ENCODE data around the gene LUC7L.

Gene LUC7L, protein sequence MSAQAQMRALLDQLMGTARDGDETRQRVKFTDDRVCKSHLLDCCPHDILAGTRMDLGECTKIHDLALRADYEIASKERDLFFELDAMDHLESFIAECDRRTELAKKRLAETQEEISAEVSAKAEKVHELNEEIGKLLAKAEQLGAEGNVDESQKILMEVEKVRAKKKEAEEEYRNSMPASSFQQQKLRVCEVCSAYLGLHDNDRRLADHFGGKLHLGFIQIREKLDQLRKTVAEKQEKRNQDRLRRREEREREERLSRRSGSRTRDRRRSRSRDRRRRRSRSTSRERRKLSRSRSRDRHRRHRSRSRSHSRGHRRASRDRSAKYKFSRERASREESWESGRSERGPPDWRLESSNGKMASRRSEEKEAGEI

DNA sequence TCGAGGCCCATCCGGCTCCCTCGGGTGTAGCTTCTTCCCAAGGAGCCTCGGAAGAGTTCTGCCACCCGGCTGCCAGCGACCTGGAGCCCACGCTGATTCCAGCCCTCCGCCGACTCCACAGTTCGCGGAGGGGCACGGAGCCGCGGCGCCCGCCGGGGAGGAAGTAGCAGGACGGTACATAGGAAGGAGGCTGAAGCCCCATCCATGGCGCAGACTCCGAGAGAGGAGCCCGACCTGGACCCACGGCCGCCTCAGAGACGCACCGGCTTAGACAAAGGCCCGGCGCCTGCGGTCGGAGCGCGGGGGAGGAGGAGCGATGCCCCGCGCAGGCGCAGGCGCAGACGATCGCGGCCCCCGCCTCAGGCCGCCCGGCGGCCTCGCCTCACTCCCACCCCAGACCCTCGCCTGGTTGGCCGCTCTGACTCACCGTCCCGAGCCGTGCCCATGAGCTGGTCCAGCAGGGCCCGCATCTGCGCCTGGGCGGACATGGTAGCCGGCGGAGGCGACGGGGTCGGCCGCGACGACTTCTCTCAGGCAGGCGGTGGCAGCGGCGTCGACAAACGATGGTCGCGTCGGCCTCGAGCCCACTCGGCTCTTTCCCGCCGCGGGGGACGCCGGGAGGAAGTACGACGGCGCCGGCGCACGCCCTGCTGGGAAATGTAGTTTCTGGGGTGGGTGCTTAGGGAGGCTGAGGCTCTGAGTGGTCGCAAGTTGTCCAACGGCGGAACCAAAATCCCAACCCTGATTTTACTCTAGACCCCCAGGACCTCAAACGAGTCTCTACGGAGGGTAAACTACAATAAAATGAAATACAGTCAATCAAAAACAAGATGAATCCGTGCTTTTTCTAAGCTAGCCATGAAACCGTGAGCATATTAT is at the start of gene LUC7L:
Gene LUC7L, minus strand, starts transcription at position 598 of the 879 bp plus-strand sequence. Its CDS starts 110 bp downstream, at position 488.
- peak; percentile 49 for DNase-seq (ENCODE audit: low read depth)
- TF ChIP-seq, protein P1, sequence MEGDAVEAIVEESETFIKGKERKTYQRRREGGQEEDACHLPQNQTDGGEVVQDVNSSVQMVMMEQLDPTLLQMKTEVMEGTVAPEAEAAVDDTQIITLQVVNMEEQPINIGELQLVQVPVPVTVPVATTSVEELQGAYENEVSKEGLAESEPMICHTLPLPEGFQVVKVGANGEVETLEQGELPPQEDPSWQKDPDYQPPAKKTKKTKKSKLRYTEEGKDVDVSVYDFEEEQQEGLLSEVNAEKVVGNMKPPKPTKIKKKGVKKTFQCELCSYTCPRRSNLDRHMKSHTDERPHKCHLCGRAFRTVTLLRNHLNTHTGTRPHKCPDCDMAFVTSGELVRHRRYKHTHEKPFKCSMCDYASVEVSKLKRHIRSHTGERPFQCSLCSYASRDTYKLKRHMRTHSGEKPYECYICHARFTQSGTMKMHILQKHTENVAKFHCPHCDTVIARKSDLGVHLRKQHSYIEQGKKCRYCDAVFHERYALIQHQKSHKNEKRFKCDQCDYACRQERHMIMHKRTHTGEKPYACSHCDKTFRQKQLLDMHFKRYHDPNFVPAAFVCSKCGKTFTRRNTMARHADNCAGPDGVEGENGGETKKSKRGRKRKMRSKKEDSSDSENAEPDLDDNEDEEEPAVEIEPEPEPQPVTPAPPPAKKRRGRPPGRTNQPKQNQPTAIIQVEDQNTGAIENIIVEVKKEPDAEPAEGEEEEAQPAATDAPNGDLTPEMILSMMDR (IDR thresholded peaks at IDR 0.05; ENCODE audit: low read depth, low read length, missing control alignments), result no peak
- H3K4me3 ChIP-seq (ENCODE audit: low read depth, low read length), result peak within 1 kb of the TSS; percentile 67

DNA sequence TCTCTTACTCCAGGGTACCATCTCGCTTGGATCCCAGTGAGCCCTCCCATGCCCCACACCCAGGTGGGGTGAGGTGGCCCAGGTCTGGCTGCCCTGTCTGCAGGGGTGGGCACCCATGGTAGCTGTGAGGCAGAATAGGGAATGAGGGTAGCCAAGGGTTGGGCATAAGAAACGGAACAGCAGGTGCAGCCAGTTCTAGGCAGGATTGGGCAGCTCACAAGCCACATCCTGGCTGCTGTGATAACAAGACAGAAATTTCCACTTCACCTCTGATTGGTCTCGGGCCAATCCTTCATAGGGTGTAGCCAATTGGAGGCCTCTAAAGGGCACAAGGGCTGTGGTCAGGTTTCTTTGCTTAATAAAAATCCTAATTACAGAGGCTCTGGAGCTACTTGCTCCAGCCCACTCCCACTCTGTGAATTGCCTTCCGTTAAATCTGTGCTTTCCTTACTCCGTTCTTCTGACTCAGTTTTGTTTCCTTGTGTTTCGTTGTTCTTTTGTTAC is 49.7 kb upstream of the LUC7L start:
- no peak for DNase-seq (ENCODE audit: low read depth)
- TF ChIP-seq, protein P1 (IDR thresholded peaks at IDR 0.05; ENCODE audit: low read depth, low read length, missing control alignments), result no peak
- no peak overlapping the region for H3K4me3 ChIP-seq (ENCODE audit: low read depth, low read length)

DNA sequence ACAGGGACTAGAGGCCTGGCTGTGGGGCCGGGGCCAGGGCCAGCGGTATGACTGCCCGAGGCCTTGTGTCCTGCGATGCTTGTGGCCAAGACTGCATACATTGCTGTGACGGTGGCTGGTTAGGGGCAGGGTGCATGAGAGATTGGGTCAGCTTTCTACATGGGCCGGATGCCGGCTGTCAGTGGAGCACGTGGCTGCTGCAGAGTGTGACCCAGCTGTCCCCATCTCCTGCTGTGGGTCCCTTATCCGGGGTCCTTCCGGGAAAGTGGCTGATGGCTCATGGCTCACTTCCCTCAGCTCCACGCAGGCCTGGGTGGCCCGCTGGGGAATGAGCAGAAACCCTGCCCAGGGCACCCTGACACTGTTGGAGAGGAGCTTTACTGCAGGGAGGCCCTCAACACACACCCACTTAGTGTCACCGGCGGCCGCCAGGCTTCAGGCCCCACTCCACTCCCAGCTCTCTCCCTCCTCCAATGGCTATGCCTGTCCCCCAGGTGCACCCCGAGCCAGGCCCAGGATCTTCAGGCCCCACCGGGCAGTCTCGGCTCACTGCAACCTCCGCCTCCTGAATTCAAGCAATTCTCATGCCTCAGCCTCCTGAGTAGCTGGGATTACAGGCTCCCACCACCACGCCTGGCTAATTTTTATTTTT is 47.3 kb upstream of the LUC7L start:
- DNase-seq (ENCODE audit: low read depth), result no peak
- TF ChIP-seq, protein P1 (IDR thresholded peaks at IDR 0.05; ENCODE audit: low read depth, low read length, missing control alignments), result no peak
- H3K4me3 ChIP-seq (ENCODE audit: low read depth, low read length), result no peak overlapping the region

DNA sequence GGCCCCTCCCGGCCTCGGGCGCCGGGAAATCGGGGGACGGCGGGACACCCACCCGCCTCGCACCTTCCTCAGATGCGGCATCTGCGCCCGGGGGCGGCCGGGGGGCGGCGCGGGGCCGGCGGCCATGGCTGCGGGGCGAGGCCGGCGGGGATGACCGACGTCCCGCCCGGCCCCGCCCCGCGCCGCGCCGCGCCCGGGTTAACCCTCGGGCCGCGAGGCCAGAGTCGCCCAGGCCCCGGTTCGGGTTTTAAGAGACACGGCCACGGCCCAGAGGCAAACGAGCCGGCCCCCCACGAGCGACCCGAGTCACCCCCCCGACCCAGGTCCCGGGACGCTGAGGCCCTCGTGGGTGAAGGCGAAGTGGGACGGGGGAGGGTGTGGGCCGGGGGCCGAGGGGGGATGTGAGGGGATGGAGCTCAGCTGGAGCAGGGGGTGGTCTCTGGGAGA is 46.6 kb upstream of the LUC7L start, which contains the start of gene RGS11:
Gene RGS11, minus strand, starts transcription at position 159 of the 447 bp plus-strand sequence. Its CDS starts 33 bp downstream, at position 126.
- H3K4me3 ChIP-seq (ENCODE audit: low read depth, low read length), result no peak within 1 kb of the TSS
- TF ChIP-seq, protein P1 (IDR thresholded peaks at IDR 0.05; ENCODE audit: low read depth, low read length, missing control alignments), result no peak
- no peak for DNase-seq (ENCODE audit: low read depth)

DNA sequence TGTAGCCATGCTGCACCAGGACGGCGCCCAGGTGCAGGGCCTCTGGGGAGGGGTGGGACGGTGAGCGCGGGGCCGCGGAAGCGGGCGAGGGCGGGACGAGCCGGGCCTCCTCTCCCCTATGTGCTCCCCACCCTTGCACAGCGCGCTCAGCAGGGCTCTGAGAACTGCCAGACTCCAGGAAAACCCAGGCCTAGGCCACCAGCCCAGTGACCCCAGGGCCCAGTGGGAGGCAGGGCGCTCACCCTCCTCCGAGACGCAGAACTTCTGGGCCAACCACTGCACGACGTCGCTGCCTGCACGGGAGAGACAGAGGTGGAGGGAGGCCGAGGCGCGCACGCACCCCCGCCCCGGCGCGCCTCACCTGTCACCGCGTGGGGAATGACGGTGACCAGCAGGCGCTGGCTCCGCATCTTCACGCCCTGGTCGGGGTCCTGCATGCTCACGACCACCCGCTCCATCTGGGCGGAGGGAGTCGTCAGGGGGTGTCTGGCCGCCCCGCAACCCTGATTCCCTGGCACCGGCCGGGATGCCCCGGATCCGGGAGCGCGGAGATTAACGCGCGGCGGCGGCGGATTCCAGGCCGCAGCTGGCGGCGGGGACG is 45.9 kb upstream of the LUC7L start:
- no peak for DNase-seq (ENCODE audit: low read depth)
- H3K4me3 ChIP-seq (ENCODE audit: low read depth, low read length), result no peak overlapping the region
- TF ChIP-seq, protein P1 (IDR thresholded peaks at IDR 0.05; ENCODE audit: low read depth, low read length, missing control alignments), result no peak
